T-helper 17 cell (primary cell): ENCODE data around the gene SLC23A2. TPM values are rescaled to one million over a fixed set of nuclear protein-coding genes. Genes with fewer than 3 reads are reported as not detected.
A peak's percentile ranks its signal among the peaks of the same experiment; 100 is the strongest.
"Not testable (repeated sequence)": the region's sequence is repeated elsewhere in the genome, so short reads cannot be mapped to it uniquely, and the experiment has no call there.

Experiments
- ATAC-seq: fragments of 150-1000 bp; cut with Tn5 transposase; 2 replicates; pipeline ENCODE4 v1.10.0; 2021; ENCODE audit warnings: mild to moderate bottlenecking, moderate library complexity
- DNase-seq, 3 donors: peaks; one replicate each; pipeline versions ENCODE4 v3.0.0 to v3.0.0-alpha.2; 2020 to 2021
- H3K9me3 ChIP-seq: one replicate; pipeline ENCODE4 v1.7.0; 2013; ENCODE audit warnings: low read length, mild to moderate bottlenecking; ENCODE audit not compliant: control insufficient read depth, poor library complexity, severe bottlenecking
- H3K27ac Mint-ChIP-seq: one replicate; pipeline ENCODE4 v1.8.0; 2022; ENCODE audit warnings: mild to moderate bottlenecking, moderate library complexity, mixed read lengths
- H3K27me3 Mint-ChIP-seq: one replicate; pipeline ENCODE4 v1.8.0; 2022; ENCODE audit warnings: mixed read lengths
- H3K36me3 Mint-ChIP-seq: one replicate; pipeline ENCODE4 v1.8.0; 2022; ENCODE audit warnings: low read depth, mixed read lengths
- H3K4me1 Mint-ChIP-seq: one replicate; pipeline ENCODE4 v1.8.0; 2022; ENCODE audit warnings: mild to moderate bottlenecking, mixed read lengths
- H3K4me3 Mint-ChIP-seq: one replicate; pipeline ENCODE4 v1.8.0; 2022; ENCODE audit warnings: mild to moderate bottlenecking, moderate library complexity, mixed read lengths
- total RNA-seq, 4 donors: library from RNA in 2 of 4; stranded (reverse) in 2 of 4; gene quantifications; one replicate each; pipeline ENCODE4 v1.2.3 and lab custom pipeline; 2022 to 2026

The SLC23A2 gene
- total RNA-seq, 2 donors from 2014 or later, result 18.0 to 24.4 TPM

GRCh38 chr20:4878099-4878498, 123.2 kb downstream of the SLC23A2 start:
- H3K27me3 Mint-ChIP-seq, ATAC-seq, H3K36me3 Mint-ChIP-seq, DNase-seq, H3K4me3 Mint-ChIP-seq, H3K4me1 Mint-ChIP-seq, H3K9me3 ChIP-seq: not testable (repeated sequence)
- H3K27ac Mint-ChIP-seq, result peak overlapping the region; percentile 71

- H3K4me1 Mint-ChIP-seq, result peaks cover 3% of the 10 kb centered on the region
- ATAC-seq, result no peak
- no peak for DNase-seq
- no peaks in the 10 kb centered on the region for H3K9me3 ChIP-seq
- no peak overlapping the region for H3K27ac Mint-ChIP-seq
- H3K36me3 Mint-ChIP-seq, result peaks cover 9% of the 10 kb centered on the region
- no peaks in the 10 kb centered on the region for H3K27me3 Mint-ChIP-seq
- no peak overlapping the region for H3K4me3 Mint-ChIP-seq
Measured at GRCh38 chr20:4876731-4877130, 124.6 kb downstream of the SLC23A2 start.

GRCh38 chr20:4876301-4876700, 125.0 kb downstream of the SLC23A2 start:
- Mint-ChIP-seq H3K4me1 (peaks cover 3% of the 10 kb centered on the region), H3K36me3 (peaks cover 7% of the 10 kb centered on the region), H3K4me3 (no peak overlapping the region), H3K27ac (no peak overlapping the region), H3K27me3 (no peaks in the 10 kb centered on the region)
- no peaks in the 10 kb centered on the region for H3K9me3 ChIP-seq
- no peak for DNase-seq
- ATAC-seq, result no peak

- no peak for ATAC-seq
- H3K27ac Mint-ChIP-seq, result no peak overlapping the region
- no peaks in the 10 kb centered on the region for H3K9me3 ChIP-seq
- no peaks in the 10 kb centered on the region for H3K27me3 Mint-ChIP-seq
- H3K36me3 Mint-ChIP-seq, result peaks cover 4% of the 10 kb centered on the region
- DNase-seq, result no peak
- H3K4me3 Mint-ChIP-seq, result no peak overlapping the region
- peaks cover 5% of the 10 kb centered on the region for H3K4me1 Mint-ChIP-seq
Measured at GRCh38 chr20:4875578-4876067, 125.7 kb downstream of the SLC23A2 start.

- peaks cover 3% of the 10 kb centered on the region for H3K36me3 Mint-ChIP-seq
- no peak overlapping the region for H3K4me3 Mint-ChIP-seq
- DNase-seq (no peak), ATAC-seq (no peak)
- peak overlapping the region; percentile 29 for H3K27ac Mint-ChIP-seq
- H3K27me3 Mint-ChIP-seq, result no peaks in the 10 kb centered on the region
- H3K9me3 ChIP-seq, result no peaks in the 10 kb centered on the region
- H3K4me1 Mint-ChIP-seq, result peaks cover 14% of the 10 kb centered on the region
Measured at GRCh38 chr20:4873396-4873795, 127.9 kb downstream of the SLC23A2 start.

- H3K27ac Mint-ChIP-seq, result peak overlapping the region; percentile 89
- H3K4me3 Mint-ChIP-seq, result no peak overlapping the region
- no peaks in the 10 kb centered on the region for H3K9me3 ChIP-seq
- ATAC-seq (no peak), DNase-seq (no peak)
- H3K36me3 Mint-ChIP-seq, result peaks cover 3% of the 10 kb centered on the region
- H3K27me3 Mint-ChIP-seq, result no peaks in the 10 kb centered on the region
- peaks cover 16% of the 10 kb centered on the region for H3K4me1 Mint-ChIP-seq
Measured at GRCh38 chr20:4871486-4871885, 129.8 kb downstream of the SLC23A2 start.

- peaks cover 16% of the 10 kb centered on the region for H3K4me1 Mint-ChIP-seq
- no peaks in the 10 kb centered on the region for H3K9me3 ChIP-seq
- H3K27me3 Mint-ChIP-seq, result no peaks in the 10 kb centered on the region
- H3K4me3 Mint-ChIP-seq, result no peak overlapping the region
- ATAC-seq (no peak), DNase-seq (no peak)
- H3K27ac Mint-ChIP-seq, result peak overlapping the region; percentile 89
- H3K36me3 Mint-ChIP-seq, result peaks cover 3% of the 10 kb centered on the region
Measured at GRCh38 chr20:4870906-4871305, 130.4 kb downstream of the SLC23A2 start.

GRCh38 chr20:4869290-4870193, 131.8 kb downstream of the SLC23A2 start:
- Mint-ChIP-seq H3K4me3 (peak overlapping the region; percentile 75), H3K27ac (peak overlapping the region; percentile 89), H3K27me3 (no peaks in the 10 kb centered on the region), H3K36me3 (peaks cover 5% of the 10 kb centered on the region), H3K4me1 (peaks cover 16% of the 10 kb centered on the region)
- DNase-seq, result no peak
- ATAC-seq, result peak; percentile 87
- no peaks in the 10 kb centered on the region for H3K9me3 ChIP-seq

GRCh38 chr20:4867051-4867450, 134.3 kb downstream of the SLC23A2 start:
- DNase-seq (no peak), ATAC-seq (no peak)
- no peaks in the 10 kb centered on the region for H3K9me3 ChIP-seq
- Mint-ChIP-seq H3K27ac (peak overlapping the region; percentile 73), H3K36me3 (peaks cover 5% of the 10 kb centered on the region), H3K27me3 (no peaks in the 10 kb centered on the region), H3K4me3 (no peak overlapping the region), H3K4me1 (peaks cover 16% of the 10 kb centered on the region)

- no peaks in the 10 kb centered on the region for H3K9me3 ChIP-seq
- Mint-ChIP-seq H3K27me3 (no peaks in the 10 kb centered on the region), H3K4me1 (peaks cover 16% of the 10 kb centered on the region), H3K27ac (no peak overlapping the region), H3K36me3 (peaks cover 10% of the 10 kb centered on the region), H3K4me3 (no peak overlapping the region)
- DNase-seq, result no peak
- no peak for ATAC-seq
Measured at GRCh38 chr20:4866429-4866828, 134.9 kb downstream of the SLC23A2 start.

GRCh38 chr20:4864311-4864752, 137.0 kb downstream of the SLC23A2 start:
- Mint-ChIP-seq H3K27me3 (no peaks in the 10 kb centered on the region), H3K4me3 (no peak overlapping the region), H3K4me1 (peaks cover 8% of the 10 kb centered on the region), H3K36me3 (peaks cover 12% of the 10 kb centered on the region), H3K27ac (no peak overlapping the region)
- no peaks in the 10 kb centered on the region for H3K9me3 ChIP-seq
- no peak for DNase-seq
- ATAC-seq, result no peak

GRCh38 chr20:4862661-4863060, 138.6 kb downstream of the SLC23A2 start:
- no peak for DNase-seq
- peaks cover 13% of the 10 kb centered on the region for H3K36me3 Mint-ChIP-seq
- peaks cover 2% of the 10 kb centered on the region for H3K4me1 Mint-ChIP-seq
- no peak for ATAC-seq
- H3K4me3 Mint-ChIP-seq, result no peak overlapping the region
- H3K27me3 Mint-ChIP-seq, result no peaks in the 10 kb centered on the region
- H3K27ac Mint-ChIP-seq, result no peak overlapping the region
- no peaks in the 10 kb centered on the region for H3K9me3 ChIP-seq

GRCh38 chr20:4861961-4862360, 139.3 kb downstream of the SLC23A2 start:
- DNase-seq, result no peak
- Mint-ChIP-seq H3K27me3 (no peaks in the 10 kb centered on the region), H3K4me3 (no peak overlapping the region), H3K27ac (no peak overlapping the region), H3K4me1 (no peaks in the 10 kb centered on the region), H3K36me3 (peaks cover 15% of the 10 kb centered on the region)
- H3K9me3 ChIP-seq, result no peaks in the 10 kb centered on the region
- ATAC-seq, result no peak

- no peaks in the 10 kb centered on the region for H3K27me3 Mint-ChIP-seq
- H3K27ac Mint-ChIP-seq, result peak overlapping the region; percentile 32
- peaks cover 13% of the 10 kb centered on the region for H3K36me3 Mint-ChIP-seq
- no peaks in the 10 kb centered on the region for H3K4me1 Mint-ChIP-seq
- no peaks in the 10 kb centered on the region for H3K9me3 ChIP-seq
- no peak for ATAC-seq
- no peak for DNase-seq
- H3K4me3 Mint-ChIP-seq, result no peak overlapping the region
Measured at GRCh38 chr20:4858000-4858399, 143.3 kb downstream of the SLC23A2 start.
